ENCODE measurements around the gene BACE1-AS.

DNA sequence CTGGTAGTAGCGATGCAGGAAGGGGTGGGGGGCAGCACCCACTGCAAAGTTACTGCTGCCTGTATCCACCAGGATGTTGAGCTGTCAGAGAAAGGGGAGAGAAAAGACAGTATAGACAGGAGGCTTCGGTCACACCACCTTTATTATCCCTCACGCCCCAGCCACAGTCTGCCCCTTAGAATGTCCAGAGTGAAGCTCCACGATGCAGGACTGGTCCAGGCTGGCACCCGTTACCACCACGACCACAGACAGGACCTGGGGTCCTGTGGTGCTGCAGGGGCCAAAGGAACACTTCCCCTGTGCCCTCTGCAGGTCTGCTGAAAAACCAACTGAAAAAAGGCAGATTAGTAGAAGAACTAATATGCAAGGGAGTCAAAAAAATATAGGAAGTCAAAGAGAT lies 5.7 kb downstream of the BACE1-AS start:
- TF ChIP-seq, protein P1, sequence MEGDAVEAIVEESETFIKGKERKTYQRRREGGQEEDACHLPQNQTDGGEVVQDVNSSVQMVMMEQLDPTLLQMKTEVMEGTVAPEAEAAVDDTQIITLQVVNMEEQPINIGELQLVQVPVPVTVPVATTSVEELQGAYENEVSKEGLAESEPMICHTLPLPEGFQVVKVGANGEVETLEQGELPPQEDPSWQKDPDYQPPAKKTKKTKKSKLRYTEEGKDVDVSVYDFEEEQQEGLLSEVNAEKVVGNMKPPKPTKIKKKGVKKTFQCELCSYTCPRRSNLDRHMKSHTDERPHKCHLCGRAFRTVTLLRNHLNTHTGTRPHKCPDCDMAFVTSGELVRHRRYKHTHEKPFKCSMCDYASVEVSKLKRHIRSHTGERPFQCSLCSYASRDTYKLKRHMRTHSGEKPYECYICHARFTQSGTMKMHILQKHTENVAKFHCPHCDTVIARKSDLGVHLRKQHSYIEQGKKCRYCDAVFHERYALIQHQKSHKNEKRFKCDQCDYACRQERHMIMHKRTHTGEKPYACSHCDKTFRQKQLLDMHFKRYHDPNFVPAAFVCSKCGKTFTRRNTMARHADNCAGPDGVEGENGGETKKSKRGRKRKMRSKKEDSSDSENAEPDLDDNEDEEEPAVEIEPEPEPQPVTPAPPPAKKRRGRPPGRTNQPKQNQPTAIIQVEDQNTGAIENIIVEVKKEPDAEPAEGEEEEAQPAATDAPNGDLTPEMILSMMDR (conservative IDR thresholded peaks at IDR 0.05; ENCODE audit: low read depth, low read length): no peak
- TF ChIP-seq EZH2 (IDR thresholded peaks at IDR 0.05; ENCODE audit: borderline replicate concordance, low read depth, low read length, poor library complexity, severe bottlenecking): no peak

Measured in A673 (cell line).